Right ventricle myocardium inferior (tissue), 1 donor: ENCODE data around the gene ATOH8. TPM values are rescaled to one million over a fixed set of nuclear protein-coding genes. Genes with fewer than 3 reads are reported as not detected.

Experiments
- ATAC-seq: fragments of 200-7000 bp; cut with Tn5 transposase; one replicate; pipeline ENCODE4 v1.9.1; 2020; ENCODE audit warnings: mild to moderate bottlenecking, moderate library complexity
- DNase-seq: peaks from one replicate; pipeline ENCODE4 v3.0.0; 2021; ENCODE audit errors: missing footprints
- intact Hi-C: fragments of 100-400 bp; cut with DNase I; formaldehyde crosslinking; loops from one replicate; pipeline ENCODE4 v1.11.0; 2022
- total RNA-seq: library from RNA; stranded (reverse); fragmentation: NEBNext Ultra II Directional; extraction: Animal tissue kit (Norgen Biotek cat#: 25700); gene quantifications from one replicate; pipeline ENCODE4 v1.2.1, GENCODE V29; 2021
- donor health status: DM: no; HTN: yes; CAD: no; lungs with severe emphysema.

Gene ATOH8
- total RNA-seq, 1 donor from 2014 or later: 29.1 TPM

DNA sequence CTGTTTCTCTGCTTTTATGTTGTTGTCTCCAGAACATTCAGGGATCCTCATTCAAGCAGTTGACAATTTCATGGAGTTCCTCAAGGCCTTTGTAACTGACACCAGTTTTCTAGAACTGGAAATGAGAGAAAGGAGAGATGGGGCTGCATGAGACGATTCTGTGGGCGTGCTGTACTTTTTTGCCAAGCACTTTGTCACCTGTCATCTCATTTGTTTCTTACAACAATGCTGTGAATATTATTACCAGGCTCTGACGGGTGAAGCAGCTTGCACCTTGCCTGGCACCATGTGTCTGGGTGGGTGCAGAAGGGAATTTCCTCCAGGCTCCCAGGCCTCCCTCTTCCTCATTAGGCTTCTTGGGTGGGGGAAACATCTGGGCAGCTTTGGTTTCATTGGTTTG, 22.2 kb upstream of the ATOH8 start:
- intact Hi-C loops: no loop called here
- no peak for ATAC-seq
- DNase-seq: no peak

DNA sequence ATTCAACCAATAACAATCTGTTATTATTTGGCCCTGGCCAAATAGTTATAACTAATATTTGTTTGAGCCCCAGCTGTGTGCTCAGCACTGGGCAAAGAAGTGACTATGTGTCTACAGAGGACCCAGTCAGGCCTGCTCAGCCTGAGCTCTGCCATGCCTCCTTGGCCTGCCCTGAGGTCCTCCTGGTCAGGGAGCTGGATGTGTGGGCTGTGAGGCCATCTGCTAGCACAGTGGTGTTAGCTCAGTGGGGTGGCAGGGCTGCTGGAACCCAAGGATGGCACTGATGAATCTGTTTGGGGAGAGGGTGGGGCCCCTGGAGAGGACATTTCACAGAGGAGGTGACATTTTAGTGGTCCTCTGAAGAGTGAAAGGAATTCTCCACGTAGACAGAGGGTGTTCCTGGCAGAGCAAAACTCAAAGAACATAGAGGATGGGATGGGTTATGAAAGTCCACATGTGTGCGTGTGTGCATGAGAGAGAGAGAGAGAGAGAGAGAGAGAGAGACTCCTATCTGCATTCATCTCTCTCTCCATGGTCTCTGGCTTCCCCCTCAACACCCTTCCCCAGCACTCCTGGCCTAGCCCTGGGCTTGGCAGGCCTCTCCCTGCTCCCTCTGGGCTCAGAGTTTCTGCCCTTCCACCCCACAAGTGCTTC, 21.2 kb upstream of the ATOH8 start:
- ATAC-seq: no peak
- intact Hi-C loops: no loop called here
- DNase-seq: no peak

DNA sequence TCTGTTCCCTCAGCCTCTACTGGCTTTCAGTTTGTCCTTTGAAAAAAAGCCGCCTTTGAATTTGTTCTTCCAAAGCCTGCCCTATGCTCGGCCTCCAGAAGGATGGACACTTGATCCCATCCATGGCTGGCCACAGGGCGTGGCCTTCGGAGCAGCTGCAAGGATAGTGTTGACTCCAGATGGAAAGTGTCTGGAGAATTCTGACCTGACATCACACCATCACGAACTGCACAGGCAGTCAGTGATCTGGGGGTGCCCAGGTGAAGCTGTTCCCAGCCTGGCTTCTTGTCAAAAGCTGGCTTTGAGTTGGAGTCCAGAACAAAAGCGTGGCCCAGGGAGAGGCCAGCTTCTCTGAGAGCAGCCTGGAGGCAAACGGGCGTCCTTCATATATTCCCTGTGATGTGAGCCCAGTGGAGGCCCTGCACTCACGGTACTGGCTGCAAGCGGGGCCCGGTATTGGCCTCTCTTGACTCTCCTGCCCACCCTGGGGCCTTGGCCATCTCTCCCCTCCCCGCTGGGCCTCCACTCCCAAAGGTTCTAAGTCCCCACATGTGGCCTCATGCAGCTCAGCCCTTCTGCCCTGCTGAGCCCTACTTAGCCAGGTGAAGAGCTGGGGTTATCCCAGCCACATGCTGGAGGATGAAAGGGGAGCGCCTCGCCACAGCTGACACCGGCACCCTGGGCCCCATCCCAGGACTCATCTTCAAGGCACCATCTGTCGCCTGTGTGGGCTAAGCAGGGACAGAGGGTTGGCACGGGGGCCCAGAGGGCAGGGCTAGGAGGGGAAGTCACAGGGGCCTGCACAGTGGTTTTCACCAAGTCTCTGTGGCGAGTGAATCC, 20.4 kb upstream of the ATOH8 start:
- ATAC-seq (no peak), DNase-seq (no peak)
- intact Hi-C loops: no loop called here

DNA sequence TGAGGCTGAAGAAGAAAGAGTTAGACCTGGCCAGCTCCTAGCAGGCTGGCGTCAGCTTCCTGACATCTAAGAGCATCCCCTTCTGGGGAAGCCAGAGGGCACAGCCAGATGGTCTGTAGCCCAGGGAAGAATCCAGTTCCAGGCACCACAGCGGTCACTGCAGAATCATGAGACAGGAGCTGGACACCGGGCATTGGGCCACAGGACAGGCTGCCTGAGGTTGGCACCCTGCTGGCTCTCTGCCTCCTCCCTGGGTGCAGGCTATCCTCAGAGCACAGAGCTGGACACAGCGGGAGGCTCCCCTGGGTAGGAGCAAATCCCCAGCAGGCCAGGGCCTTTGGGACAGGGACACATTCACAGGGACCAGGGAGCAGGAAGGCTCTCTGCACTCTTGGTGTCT, 19.8 kb upstream of the ATOH8 start:
- intact Hi-C loops: no loop called here
- DNase-seq (no peak), ATAC-seq (peak; percentile 20)

DNA sequence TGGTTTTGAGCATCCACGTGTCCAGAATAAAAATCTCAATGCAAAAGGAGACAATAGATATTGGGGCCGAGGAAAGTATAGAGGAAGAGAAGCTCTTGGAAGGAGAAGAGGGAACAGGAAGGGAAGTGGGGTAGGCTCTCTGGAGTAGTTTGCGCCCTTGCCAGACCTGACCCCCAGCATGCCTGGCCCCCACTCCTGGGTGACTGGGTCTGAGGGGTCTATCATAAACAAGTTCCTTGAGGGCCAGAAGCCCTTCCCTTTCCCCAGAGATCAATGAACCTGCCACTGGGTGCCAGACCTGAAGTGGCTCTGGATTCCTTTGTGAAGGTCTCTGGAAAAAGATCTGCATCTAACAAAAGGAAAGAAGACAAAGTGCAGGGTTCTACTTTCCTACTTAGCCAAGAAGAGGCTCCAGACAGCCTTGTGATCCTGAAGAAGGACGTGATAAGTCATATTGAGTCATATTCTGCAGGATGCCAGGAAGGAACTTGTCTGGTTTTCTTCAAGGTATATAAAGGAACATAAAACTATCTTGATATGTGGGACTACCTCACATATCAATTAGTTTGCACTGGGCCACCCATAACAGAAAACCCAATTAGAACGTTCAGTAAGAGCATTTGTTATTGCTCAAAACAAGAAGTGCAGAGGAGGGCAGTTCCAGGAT, 18.7 kb upstream of the ATOH8 start:
- no peak for DNase-seq
- ATAC-seq: no peak
- intact Hi-C loops: no loop called here

DNA sequence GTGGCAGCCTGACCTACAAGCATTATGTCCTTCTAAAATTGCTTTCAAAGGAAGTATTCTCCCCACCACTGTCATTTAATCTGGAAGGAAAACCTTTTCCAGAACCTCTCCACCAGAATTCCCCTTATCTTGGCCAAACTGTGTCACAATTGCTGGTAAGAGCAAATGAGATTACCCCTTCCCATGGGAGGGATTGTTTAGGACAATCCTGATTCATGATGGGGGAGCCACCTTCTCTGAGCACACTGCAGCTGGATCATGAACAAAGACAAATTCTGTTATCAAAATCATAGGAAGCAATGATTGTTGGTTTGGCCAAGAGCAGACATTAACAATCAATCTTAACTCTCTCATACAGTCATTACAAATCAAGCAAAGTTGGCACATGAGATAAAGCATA, 18.1 kb upstream of the ATOH8 start:
- DNase-seq (no peak), ATAC-seq (no peak)
- intact Hi-C loops: no loop called here

DNA sequence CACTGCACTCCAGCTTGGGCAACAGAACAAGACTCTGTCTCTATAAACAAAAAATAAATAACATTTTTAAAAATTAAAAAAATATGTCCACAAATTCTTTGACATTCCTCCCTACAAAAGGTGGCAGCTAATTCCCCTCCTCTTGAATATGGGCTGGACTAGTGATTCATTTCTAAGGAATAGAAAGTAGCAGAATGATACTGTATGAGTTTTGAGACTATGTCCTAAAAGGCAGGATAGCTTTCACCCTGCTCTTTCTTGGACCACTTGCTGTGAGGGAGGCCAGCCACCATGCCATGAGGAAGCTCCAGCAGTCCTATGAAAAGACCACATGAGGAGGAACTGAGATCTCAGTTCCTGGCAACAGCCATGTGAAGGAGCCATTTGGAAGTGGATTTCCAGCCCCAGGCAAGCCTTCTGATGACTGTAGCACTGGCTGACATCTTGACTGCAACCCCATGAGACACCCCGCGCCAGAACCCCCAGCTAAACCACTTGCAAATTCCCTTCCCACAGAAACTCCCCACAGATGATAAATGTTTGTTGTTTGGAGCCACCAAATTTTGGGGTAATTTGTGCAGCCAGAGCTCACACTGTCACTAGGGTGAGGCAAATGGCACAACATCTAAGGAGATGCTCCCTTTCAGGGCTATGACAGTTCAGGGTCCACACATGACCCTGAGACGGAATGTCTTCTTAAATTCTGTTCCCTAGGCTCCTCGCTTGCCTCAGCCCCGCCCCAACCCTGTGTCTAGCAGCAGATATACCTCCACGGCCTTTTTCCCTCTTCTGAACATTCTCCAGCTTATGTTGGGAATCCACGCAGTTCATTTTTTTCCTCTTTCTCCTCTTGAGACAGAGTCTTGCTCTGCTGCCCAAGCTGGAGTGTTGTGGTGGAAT, 17.1 kb upstream of the ATOH8 start:
- no peak for DNase-seq
- ATAC-seq: no peak
- intact Hi-C loops: no loop called here

DNA sequence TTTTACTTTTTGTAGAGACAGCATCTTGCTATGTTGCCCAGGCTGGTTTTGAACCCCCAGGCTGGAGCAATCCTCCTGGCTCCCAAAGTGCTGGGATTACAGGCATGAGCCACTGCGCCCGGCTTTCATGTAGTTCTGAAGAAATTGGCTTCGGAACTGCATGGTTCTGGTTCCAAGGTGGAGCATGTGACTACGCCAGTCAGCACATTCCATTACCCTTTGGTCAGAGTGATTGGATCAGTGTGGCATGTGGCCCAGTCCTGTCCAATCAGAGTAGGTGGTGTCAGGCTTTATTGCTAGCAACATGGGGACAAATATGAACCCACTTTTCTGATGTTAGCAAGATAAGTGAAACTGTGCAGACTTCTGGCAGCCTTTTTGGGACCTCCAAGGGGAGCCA, 16.3 kb upstream of the ATOH8 start:
- DNase-seq (peak; percentile 79), ATAC-seq (peak; percentile 74)
- intact Hi-C loops: no loop called here

DNA sequence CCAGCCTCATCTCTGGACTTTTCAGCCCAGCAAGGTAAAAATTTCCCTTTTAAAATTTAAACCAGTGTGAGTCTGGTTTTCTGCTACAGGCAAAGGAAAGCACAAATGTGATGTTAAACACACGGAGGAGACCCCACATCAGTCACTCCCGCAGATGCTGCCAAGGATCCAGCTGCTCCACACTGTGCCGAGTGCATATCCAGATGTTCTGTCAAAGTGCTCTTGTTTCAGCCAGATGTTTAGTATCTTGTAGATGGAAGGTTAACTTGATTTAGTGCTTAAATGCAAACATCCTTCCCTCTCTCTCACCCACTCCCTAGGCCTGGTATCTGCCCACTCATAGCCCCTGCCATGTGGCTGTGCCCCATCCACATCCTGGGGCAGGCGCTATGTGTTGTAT, 15.8 kb upstream of the ATOH8 start:
- no peak for DNase-seq
- no peak for ATAC-seq
- intact Hi-C loops: no loop called here

DNA sequence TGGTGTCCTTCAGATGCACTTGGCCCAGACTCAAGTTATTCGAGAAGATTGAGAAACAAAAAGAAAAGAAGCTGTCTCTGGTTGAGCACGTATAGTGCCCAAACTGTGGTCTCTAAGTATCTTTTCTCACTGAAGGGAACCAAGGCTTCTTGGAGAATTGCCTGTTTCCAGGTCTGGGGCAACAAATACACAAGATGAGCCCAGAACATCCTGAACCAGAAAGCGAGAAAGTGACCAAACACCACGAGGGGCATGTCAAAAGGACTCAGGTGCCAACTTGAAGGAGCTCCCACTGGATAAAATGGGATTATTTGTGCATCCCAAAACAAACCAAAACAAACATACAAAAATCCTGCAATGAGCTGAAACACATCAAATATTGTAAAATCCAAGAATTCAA, 13.6 kb upstream of the ATOH8 start:
- no peak for ATAC-seq
- no peak for DNase-seq
- intact Hi-C loops: no loop called here

DNA sequence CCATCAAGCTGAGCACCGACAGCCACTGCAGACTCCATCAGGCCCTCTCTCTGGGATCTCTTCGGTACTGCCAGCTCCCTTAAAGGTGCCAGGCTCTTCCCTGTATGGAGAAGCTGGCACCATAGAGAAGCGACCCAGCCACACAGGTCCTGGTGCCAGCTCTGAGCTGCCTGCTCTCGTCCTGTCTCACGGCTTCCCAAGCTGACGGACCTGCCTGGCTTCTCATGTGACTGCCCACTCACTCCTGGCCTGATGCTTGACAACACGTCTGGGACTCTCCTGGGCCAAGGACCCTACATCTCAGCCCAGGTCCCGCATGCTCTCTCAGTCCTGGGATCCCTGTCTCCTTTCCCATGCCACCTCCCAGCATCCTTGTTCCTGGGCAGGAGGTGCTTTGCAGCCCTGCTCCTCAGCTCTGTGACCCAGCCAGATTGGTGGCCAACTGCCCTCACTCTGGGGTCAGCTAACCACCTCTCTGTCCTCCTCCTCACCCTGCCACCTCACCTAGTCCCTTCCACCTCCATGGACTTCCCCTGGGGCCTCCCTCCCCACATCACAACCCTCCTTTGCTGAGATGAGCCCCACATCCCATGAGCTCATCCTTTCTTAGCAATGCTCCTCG, 12.5 kb upstream of the ATOH8 start:
- DNase-seq: no peak
- intact Hi-C loops: no loop called here
- peak; percentile 32 for ATAC-seq

DNA sequence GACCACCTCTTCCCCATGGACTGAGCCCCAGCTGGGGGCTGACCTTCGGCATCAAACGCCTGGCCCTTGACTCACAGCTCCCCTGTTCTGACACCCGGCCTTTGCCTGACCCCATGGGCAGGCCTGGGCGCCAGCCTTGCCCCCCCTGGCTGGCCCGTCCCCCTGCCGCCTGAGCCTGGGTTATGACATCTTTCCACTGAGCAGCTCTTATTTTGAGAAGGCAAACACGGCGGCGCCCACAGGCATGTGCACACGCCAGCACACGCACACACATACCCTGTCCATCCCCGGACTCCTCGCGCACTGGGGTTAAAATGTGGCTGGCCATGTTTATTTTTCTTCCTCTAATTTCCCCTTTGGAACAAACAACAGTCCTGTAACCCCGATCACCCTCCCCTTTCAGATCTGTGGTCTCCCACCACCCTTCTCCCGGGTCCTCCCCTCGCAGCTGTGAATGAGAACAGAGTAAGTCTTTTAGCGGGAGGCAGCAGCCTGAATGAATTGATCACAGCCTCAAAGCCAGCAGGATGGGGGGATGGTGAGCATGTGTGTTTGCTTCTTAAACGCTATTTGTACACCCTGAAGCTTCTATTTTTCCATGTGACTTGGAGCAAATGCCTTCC, 11.8 kb upstream of the ATOH8 start:
- DNase-seq (no peak), ATAC-seq (peak; percentile 35)
- intact Hi-C loops: loop anchor here (1.0 kb wide), 1 partner anchor 30 kb away; no protein-coding TSS in a partner anchor

DNA sequence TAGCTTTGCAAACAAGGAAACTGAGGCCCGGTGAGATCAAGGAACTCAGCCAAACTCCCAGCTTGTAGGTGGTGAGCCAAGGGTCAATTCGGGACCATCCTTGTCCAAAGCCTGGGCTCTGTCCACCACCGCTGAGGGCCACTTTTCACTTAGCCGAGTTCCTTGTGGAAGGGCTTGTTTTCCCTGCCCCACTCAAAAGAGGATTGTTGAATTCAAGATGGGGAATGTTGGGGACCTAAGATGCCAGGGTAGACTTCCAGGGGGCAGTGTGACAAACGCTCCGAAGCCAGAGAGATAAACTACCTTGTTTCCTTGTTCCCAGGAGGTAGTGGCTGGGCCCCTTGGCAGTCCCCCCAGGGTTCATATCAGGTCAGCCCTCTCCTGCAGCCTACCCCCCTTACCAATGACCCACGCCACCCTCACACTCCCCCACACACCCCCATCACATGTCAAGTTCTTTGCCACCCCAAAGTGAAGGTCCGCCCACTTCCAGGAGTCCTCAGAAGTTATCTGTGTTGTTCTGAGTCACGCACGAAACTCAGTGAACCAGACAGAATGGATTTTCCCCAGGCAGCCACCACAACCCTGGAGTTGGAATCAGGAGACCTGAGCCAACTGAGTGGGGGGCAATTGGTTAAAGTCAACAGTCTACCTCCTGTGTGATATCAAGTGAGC, 10.3 kb upstream of the ATOH8 start:
- no peak for DNase-seq
- intact Hi-C loops: no loop called here
- ATAC-seq: no peak

DNA sequence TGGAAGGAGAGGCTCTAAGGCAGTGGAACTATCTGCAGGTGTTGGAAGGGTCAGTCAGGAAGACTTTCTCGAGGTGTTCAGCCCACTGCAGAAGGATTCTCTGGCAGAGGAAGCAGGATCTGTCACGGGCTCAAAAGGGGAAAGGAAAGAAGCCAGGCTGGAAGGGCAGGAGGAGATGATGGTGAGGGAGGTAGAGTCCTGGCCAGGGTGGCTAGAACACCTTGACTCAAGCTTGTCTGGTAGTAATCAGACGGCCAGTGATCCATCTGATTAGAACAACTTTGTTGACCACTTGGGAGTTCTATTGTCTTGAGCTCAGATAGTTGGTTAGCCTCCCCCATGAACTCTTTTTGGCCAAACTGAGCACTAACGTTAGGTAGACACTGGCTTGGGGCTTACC, 9.7 kb upstream of the ATOH8 start:
- ATAC-seq: no peak
- intact Hi-C loops: no loop called here

DNA sequence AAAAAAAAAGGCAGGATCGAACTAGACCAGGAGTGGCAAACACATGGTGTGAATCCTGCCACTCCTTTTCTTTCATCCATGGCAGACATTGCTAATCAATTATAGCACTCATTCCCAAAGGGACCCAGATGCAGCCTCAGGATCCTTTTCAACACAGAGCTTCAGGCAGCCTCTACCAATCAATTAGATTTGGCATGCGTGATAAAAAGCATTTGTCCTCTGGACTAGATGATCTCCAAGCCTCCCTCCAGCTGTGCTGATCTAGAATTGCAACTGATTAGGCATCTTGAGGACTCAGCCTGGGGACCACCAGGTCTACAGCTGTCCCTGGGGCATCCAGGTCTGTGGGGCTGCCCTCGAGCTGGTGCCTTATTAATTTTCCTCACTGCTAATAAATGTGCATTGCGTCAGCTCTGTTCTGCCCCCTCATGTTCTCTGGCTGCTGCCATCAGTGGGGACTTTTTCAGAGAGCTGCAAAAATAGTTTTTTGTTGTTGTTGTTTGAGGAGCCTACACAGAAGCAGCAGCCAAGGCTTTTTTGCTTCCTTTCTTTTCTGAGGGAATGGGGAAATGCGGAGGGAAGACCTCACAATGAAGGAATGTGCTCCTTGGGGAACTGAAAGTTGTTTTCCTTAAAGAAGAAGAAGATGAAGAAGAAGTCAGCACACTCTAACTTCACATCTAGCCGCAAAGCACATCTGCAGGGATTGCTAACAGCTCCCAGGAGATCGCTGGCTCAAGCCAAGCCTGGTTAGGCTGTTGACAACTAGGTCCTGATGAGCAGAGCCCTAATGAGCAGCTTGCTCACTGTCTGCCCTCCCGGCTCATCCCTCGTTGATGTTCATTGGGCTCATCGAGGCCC, 8.8 kb upstream of the ATOH8 start:
- no peak for DNase-seq
- intact Hi-C loops: no loop called here
- peak; percentile 29 for ATAC-seq

More for the DNA sequence above, 9.7 kb upstream of the ATOH8 start:
- no peak for DNase-seq

DNA sequence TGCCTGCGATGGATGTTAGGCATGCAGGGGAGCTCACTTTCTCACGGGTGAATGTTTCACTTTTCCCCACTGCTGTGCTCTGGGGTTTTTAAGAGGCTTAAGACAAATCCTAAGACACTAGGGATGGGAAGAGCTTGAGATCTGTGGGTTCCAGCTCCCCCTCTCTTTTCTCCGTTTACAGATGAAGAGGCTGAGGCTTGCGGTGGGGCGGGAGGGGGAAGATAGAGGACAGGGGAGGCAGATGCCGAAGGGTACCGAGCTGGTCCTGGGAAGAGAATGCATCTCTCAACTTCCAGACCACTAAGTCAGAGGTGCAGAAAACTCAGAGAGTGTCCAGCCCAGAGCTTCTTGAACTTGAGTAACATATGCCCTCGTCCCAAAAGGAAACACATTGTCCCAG, 8.2 kb upstream of the ATOH8 start:
- ATAC-seq: no peak

More for the DNA sequence above, 8.2 kb upstream of the ATOH8 start:
- intact Hi-C loops: no loop called here
- no peak for DNase-seq
